Activated CD4-positive, alpha-beta memory T cell treated with anti-CD3 and anti-CD28 coated beads, Interleukin-2, amount 10 ng/mL, durations not matched to agents 7 days and 5 days (primary cell): ENCODE data around the gene ZNF17. TPM values are rescaled to one million over a fixed set of nuclear protein-coding genes. Genes with fewer than 3 reads are reported as not detected.
A peak's percentile ranks its signal among the peaks of the same experiment; 100 is the strongest.
"Not testable (repeated sequence)": the region's sequence is repeated elsewhere in the genome, so short reads cannot be mapped to it uniquely, and the experiment has no call there.

Experiments
- CTCF ChIA-PET: fragments of 350-600 bp; sonication (Branson Sonifier 250); formaldehyde crosslinking; loops from one replicate; lab custom pipeline; 2021; ENCODE audit warnings: antibody characterized with exemption, inconsistent platforms; lab: Charles Lee
- POLR2A ChIA-PET: fragments of 350-600 bp; sonication (Branson Sonifier 250); formaldehyde crosslinking; loops from one replicate; lab custom pipeline; 2021; ENCODE audit warnings: antibody characterized with exemption; lab: Charles Lee
- DNase-seq: peaks from one replicate; pipeline ENCODE4 v3.0.0-alpha.2; 2020
- H3K27ac Mint-ChIP-seq: one replicate; pipeline ENCODE4 v1.8.0; 2021; ENCODE audit warnings: mild to moderate bottlenecking, mixed read lengths
- H3K27me3 Mint-ChIP-seq: one replicate; pipeline ENCODE4 v1.8.0; 2021; ENCODE audit warnings: mixed read lengths
- H3K36me3 Mint-ChIP-seq: one replicate; pipeline ENCODE4 v1.8.0; 2021; ENCODE audit warnings: low read depth, mixed read lengths
- H3K4me1 Mint-ChIP-seq: one replicate; pipeline ENCODE4 v1.8.0; 2021; ENCODE audit warnings: mixed read lengths
- H3K4me3 Mint-ChIP-seq: one replicate; pipeline ENCODE4 v1.8.0; 2021; ENCODE audit warnings: mild to moderate bottlenecking, mixed read lengths
- H3K9me3 Mint-ChIP-seq: one replicate; pipeline ENCODE4 v1.8.0; 2021; ENCODE audit warnings: mixed read lengths
- total RNA-seq, 2 experiments: library from RNA; stranded (reverse); gene quantifications; one replicate each; pipeline ENCODE4 v1.2.3, GENCODE V29; 2021

Gene ZNF17
- 10 to 100 TPM in 1 of 2 experiments, 1 to 10 TPM in 1; 9.1 to 12.6 TPM for total RNA-seq

GRCh38 chr19:57410877-57411671, at the start of gene ZNF17:
Gene ZNF17, plus strand, starts transcription at chr19:57411161. Its CDS starts 2,455 bp downstream, at chr19:57413616.
- Mint-ChIP-seq H3K27ac (peak within 1 kb of the TSS; percentile 79), H3K9me3 (peaks cover 17% of the 10 kb centered on the region), H3K4me3 (peak within 1 kb of the TSS; percentile 94), H3K27me3 (no peaks in the 10 kb centered on the region), H3K4me1 (peaks cover 27% of the 10 kb centered on the region), H3K36me3 (peaks cover 35% of the 10 kb centered on the region)
- DNase-seq = peak; percentile 93
- ChIA-PET POLR2A (no interaction called here), CTCF (interaction anchor here (0.6 kb wide), 1 partner anchor 130 kb away, joined by 3 read pairs; no protein-coding TSS in a partner anchor)

- Mint-ChIP-seq H3K4me3 (peak overlapping the region; percentile 82), H3K4me1 (peaks cover 17% of the 10 kb centered on the region), H3K27ac (peak overlapping the region; percentile 90), H3K36me3 (peaks cover 47% of the 10 kb centered on the region), H3K27me3 (no peaks in the 10 kb centered on the region), H3K9me3 (peaks cover 43% of the 10 kb centered on the region)
- CTCF ChIA-PET = no interaction called here
- POLR2A ChIA-PET = interaction anchor here (1.4 to 1.8 kb wide), 2 partner anchors 12 to 27 kb away, joined by 7 to 9 read pairs; partner anchors contain the start of genes ZNF304 and ZNF548
- no peak for DNase-seq
These were observed 48.5 kb upstream of the ZNF17 start for GRCh38 chr19:57362419-57362818.

- ChIA-PET CTCF (interaction anchor here (1.5 kb wide), 1 partner anchor 12 kb away, joined by 3 read pairs; the partner anchor contains the start of gene ZNF304), POLR2A (interaction anchor here (0.6 to 1.8 kb wide), 6 partner anchors 12 to 452 kb away, joined by 3 to 9 read pairs (median 3); partner anchors contain the start of genes ZNF304, ZNF416, ZNF548 and ZNF552)
- peak; percentile 99 for DNase-seq
- Mint-ChIP-seq H3K27ac (peak within 1 kb of the TSS; percentile 90), H3K4me3 (peak within 1 kb of the TSS; percentile 82), H3K36me3 (peaks cover 42% of the 10 kb centered on the region), H3K27me3 (no peaks in the 10 kb centered on the region), H3K4me1 (peaks cover 17% of the 10 kb centered on the region), H3K9me3 (peaks cover 39% of the 10 kb centered on the region)
These were observed 47.8 kb upstream of the ZNF17 start, which contains the start of the genes TRAPPC2B and ZNF547 for GRCh38 chr19:57362997-57363687. Gene TRAPPC2B, plus strand, starts transcription at chr19:57363551. Its CDS starts 1,283 bp downstream, at chr19:57364834. Gene ZNF547, plus strand, starts transcription at chr19:57363551. Its CDS starts 5,005 bp downstream, at chr19:57368556.

GRCh38 chr19:57363688-57364181, 47.2 kb upstream of the ZNF17 start:
- H3K4me3 Mint-ChIP-seq = peak overlapping the region; percentile 82
- peaks cover 17% of the 10 kb centered on the region for H3K4me1 Mint-ChIP-seq
- H3K36me3 Mint-ChIP-seq = peaks cover 42% of the 10 kb centered on the region
- no peaks in the 10 kb centered on the region for H3K27me3 Mint-ChIP-seq
- H3K9me3 Mint-ChIP-seq = peaks cover 40% of the 10 kb centered on the region
- DNase-seq = no peak
- H3K27ac Mint-ChIP-seq = peak overlapping the region; percentile 90
- CTCF ChIA-PET = interaction anchor here (1.5 kb wide), 1 partner anchor 13 kb away, joined by 3 read pairs; the partner anchor contains the start of gene ZNF304
- POLR2A ChIA-PET = interaction anchor here (0.7 to 1.8 kb wide), 5 partner anchors 13 to 451 kb away, joined by 3 to 9 read pairs (median 3); partner anchors contain the start of genes ZNF304, ZNF416, ZNF548 and ZNF552

GRCh38 chr19:57366776-57367175, 44.2 kb upstream of the ZNF17 start:
- POLR2A ChIA-PET = no interaction called here
- peaks cover 17% of the 10 kb centered on the region for H3K4me1 Mint-ChIP-seq
- CTCF ChIA-PET = interaction anchor here (0.6 kb wide), 1 partner anchor 972 kb away, joined by 3 read pairs; no protein-coding TSS in a partner anchor
- H3K4me3 Mint-ChIP-seq = no peak overlapping the region
- H3K9me3 Mint-ChIP-seq = peaks cover 41% of the 10 kb centered on the region
- DNase-seq = no peak
- H3K36me3 Mint-ChIP-seq = peaks cover 58% of the 10 kb centered on the region
- no peak overlapping the region for H3K27ac Mint-ChIP-seq
- H3K27me3 Mint-ChIP-seq = no peaks in the 10 kb centered on the region

- H3K4me1 Mint-ChIP-seq = no peaks in the 10 kb centered on the region
- no peak for DNase-seq
- H3K36me3 Mint-ChIP-seq = peaks cover 94% of the 10 kb centered on the region
- CTCF ChIA-PET = no interaction called here
- no peaks in the 10 kb centered on the region for H3K27me3 Mint-ChIP-seq
- H3K4me3 Mint-ChIP-seq = no peak overlapping the region
- H3K9me3 Mint-ChIP-seq = peaks cover 73% of the 10 kb centered on the region
- no peak overlapping the region for H3K27ac Mint-ChIP-seq
- POLR2A ChIA-PET = no interaction called here
These were observed 36.8 kb upstream of the ZNF17 start for GRCh38 chr19:57374179-57374578.

GRCh38 chr19:57374647-57375046, 36.3 kb upstream of the ZNF17 start:
- H3K27me3 Mint-ChIP-seq, H3K4me1 Mint-ChIP-seq, H3K27ac Mint-ChIP-seq, POLR2A ChIA-PET, H3K4me3 Mint-ChIP-seq, DNase-seq, CTCF ChIA-PET: not testable (repeated sequence)
- Mint-ChIP-seq H3K9me3 (peaks cover 75% of the 10 kb centered on the region), H3K36me3 (peaks cover 95% of the 10 kb centered on the region)

- no peak overlapping the region for H3K4me3 Mint-ChIP-seq
- H3K27me3 Mint-ChIP-seq = no peaks in the 10 kb centered on the region
- POLR2A ChIA-PET = no interaction called here
- H3K4me1 Mint-ChIP-seq = no peaks in the 10 kb centered on the region
- H3K36me3 Mint-ChIP-seq = peaks cover 88% of the 10 kb centered on the region
- CTCF ChIA-PET = no interaction called here
- no peak overlapping the region for H3K27ac Mint-ChIP-seq
- DNase-seq = no peak
- H3K9me3 Mint-ChIP-seq = peaks cover 79% of the 10 kb centered on the region
These were observed 34.8 kb upstream of the ZNF17 start for GRCh38 chr19:57376151-57376550.

- Mint-ChIP-seq H3K4me1 (no peaks in the 10 kb centered on the region), H3K36me3 (peaks cover 73% of the 10 kb centered on the region), H3K4me3 (no peak overlapping the region), H3K9me3 (peaks cover 67% of the 10 kb centered on the region), H3K27ac (no peak overlapping the region), H3K27me3 (no peaks in the 10 kb centered on the region)
- ChIA-PET CTCF (no interaction called here), POLR2A (no interaction called here)
- no peak for DNase-seq
These were observed 33.3 kb upstream of the ZNF17 start for GRCh38 chr19:57377498-57378146.

- Mint-ChIP-seq H3K36me3 (peaks cover 41% of the 10 kb centered on the region), H3K4me1 (no peaks in the 10 kb centered on the region), H3K9me3 (peaks cover 58% of the 10 kb centered on the region), H3K27me3 (no peaks in the 10 kb centered on the region), H3K27ac (no peak overlapping the region), H3K4me3 (no peak overlapping the region)
- CTCF ChIA-PET = no interaction called here
- POLR2A ChIA-PET = no interaction called here
- DNase-seq = no peak
These were observed 30.0 kb upstream of the ZNF17 start for GRCh38 chr19:57380923-57381322.

GRCh38 chr19:57382806-57383488, 28.0 kb upstream of the ZNF17 start:
- CTCF ChIA-PET = no interaction called here
- no peak for DNase-seq
- Mint-ChIP-seq H3K36me3 (peaks cover 25% of the 10 kb centered on the region), H3K27ac (no peak overlapping the region), H3K4me1 (no peaks in the 10 kb centered on the region), H3K4me3 (no peak overlapping the region), H3K9me3 (peaks cover 55% of the 10 kb centered on the region), H3K27me3 (no peaks in the 10 kb centered on the region)
- POLR2A ChIA-PET = no interaction called here
